Measurements from ENCODE around the gene ANGEL1. TPM values are rescaled to one million over a fixed set of nuclear protein-coding genes. Genes with fewer than 3 reads are reported as not detected.

ANGEL1 gene
- total RNA-seq, 1 donor, result 6.7 TPM

DNA sequence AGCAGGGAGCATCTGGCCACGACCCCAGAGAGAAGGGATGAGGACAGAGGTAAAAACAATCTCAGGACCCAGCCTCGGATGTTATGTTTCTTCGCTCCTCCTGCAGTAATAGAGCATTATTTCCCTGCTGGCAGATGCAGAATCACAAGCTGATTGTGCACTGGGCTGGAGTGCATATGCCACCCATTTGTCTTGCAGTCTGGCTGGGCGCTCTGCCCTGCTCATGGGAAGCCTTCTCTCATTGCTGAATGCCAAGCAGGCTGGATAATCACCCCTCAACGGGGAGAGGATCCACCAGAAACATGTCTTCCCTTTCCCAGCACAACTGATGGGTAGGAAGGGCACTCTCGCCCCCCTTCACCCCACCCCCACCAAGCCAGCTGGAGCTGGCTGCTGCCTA is 59.9 kb downstream of the ANGEL1 start:
- H3K4me1 ChIP-seq (ENCODE audit: insufficient read depth, low read length), result peaks cover 8% of the 10 kb centered on the region
- no peaks in the 10 kb centered on the region for H3K9me3 ChIP-seq (ENCODE audit: low read depth, low read length)
- no peaks in the 10 kb centered on the region for H3K27me3 ChIP-seq (ENCODE audit: insufficient read depth, low read length)
- no peak overlapping the region for H3K4me3 ChIP-seq (ENCODE audit: low read length)

DNA sequence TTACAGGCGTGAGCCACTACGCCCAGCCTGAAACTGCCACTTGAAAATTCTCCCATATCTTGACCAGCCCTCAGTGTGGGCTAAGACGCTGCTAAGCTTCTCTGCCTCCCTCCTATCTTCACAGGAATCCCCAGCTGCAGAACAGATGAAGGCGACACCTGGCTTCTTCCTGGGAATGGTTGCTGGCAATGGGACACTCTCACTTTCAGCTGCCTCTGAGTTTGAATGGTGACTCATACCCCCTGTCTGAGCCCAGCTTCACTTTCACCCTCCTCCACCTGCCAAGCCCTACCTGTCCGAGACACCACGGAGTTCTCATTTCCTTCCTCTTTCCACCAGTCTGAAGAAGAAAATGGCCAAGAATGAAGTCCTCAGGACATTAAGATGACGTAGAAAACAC is 69.7 kb downstream of the ANGEL1 start:
- no peak overlapping the region for H3K4me3 ChIP-seq (ENCODE audit: low read length)
- H3K27me3 ChIP-seq (ENCODE audit: insufficient read depth, low read length), result peaks cover 4% of the 10 kb centered on the region
- no peaks in the 10 kb centered on the region for H3K4me1 ChIP-seq (ENCODE audit: insufficient read depth, low read length)
- H3K9me3 ChIP-seq (ENCODE audit: low read depth, low read length), result peaks cover 28% of the 10 kb centered on the region

DNA sequence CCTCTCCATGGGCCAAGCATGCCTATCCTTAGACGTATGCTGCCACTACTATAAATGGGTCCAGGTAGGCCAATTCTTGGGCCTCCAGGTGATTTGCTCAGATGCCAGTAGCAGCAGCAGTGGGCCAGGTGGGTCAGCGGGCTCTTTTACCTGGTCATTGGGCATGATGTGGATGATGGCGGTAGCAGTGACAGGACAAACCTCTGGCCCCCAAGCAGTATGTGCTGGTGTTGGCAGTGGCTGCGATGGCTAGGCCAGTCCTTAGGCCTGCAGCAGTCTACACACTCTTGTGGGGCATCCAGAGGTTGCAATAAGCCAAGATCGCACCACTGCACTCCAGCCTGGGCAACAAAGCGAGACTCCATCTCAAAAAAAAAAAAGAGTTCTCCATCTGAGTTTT is 70.5 kb downstream of the ANGEL1 start:
- Histone ChIP-seq H3K4me1 (ENCODE audit: insufficient read depth, low read length) (no peaks in the 10 kb centered on the region), H3K4me3 (ENCODE audit: low read length) (no peak overlapping the region), H3K27me3 (ENCODE audit: insufficient read depth, low read length) (peaks cover 4% of the 10 kb centered on the region), H3K9me3 (ENCODE audit: low read depth, low read length) (peaks cover 28% of the 10 kb centered on the region)

DNA sequence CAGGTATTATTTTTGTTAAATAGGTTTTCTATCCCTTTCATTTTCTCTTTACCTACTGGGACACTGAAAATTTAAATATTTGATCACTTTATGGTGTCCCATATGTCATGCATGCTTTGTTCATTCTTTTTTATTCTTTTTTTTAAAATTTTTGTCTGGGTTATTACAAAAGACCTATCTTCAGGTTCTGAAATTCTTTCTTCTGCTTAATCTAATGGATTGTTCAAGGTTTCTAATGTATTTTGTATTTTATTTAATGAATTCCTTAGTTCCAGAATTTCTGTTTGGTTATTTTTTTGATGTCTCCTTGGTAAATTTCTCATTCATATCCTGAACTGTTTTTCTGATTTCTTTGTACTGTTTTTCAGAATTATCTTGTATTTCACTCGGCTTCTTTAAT is 71.6 kb downstream of the ANGEL1 start:
- no peak overlapping the region for H3K4me3 ChIP-seq (ENCODE audit: low read length)
- H3K9me3 ChIP-seq (ENCODE audit: low read depth, low read length), result peaks cover 28% of the 10 kb centered on the region
- H3K27me3 ChIP-seq (ENCODE audit: insufficient read depth, low read length), result peaks cover 4% of the 10 kb centered on the region
- no peaks in the 10 kb centered on the region for H3K4me1 ChIP-seq (ENCODE audit: insufficient read depth, low read length)

Other genes with a start within 250 kb of the ANGEL1 start
- 2.3 TPM for gene VASH1, start 51.4 kb downstream of the ANGEL1 start, total RNA-seq
- not detected for gene LRRC74A, start 13.5 kb upstream of the ANGEL1 start, total RNA-seq
- gene IRF2BPL, start 215.8 kb upstream of the ANGEL1 start, total RNA-seq, result 36.1 TPM